Stimulated activated naive CD8-positive, alpha-beta T cell treated with anti-CD3 and anti-CD28 coated beads, Interleukin-15, Interleukin-2, amounts not matched to agents 100 U/mL and 50 U/mL, for 24 hours (primary cell): Measurements from ENCODE around the gene ACKR1.

Experiments used
- ATAC-seq: fragments of 150-1000 bp; cut with Tn5 transposase; one replicate; pipeline ENCODE4 v1.10.0; 2021
- DNase-seq: peaks from one replicate; pipeline ENCODE4 v3.0.0; 2021

ACKR1 gene

GRCh38 chr1:159187647-159188374 lies 16.9 kb upstream of the ACKR1 start:
- ATAC-seq: no peak
- DNase-seq: no peak

GRCh38 chr1:159188375-159188788 lies 16.3 kb upstream of the ACKR1 start:
- peak; percentile 13 for DNase-seq
- ATAC-seq: peak; percentile 57

- no peak for DNase-seq
- ATAC-seq: no peak
Measured at GRCh38 chr1:159190441-159190840, 14.2 kb upstream of the ACKR1 start.

DNA sequence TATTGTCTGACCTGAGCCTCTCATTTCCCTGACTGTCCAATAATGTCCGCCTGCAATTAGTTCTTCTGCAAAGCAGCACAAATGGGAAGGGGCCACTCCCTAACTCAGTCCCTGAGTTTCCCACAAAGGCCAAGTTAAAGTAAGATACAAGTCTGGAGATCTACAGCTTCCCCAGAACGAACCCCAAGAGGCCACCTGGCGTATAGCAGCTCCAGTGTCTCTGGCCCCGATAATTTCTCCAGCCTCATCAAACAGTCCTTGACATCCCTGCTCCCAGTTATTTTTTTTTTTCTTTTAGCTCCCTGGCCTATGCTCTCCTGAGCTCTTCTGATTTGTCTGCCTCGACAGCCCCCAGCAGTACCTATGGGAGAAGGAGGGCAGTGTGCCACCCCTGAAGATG lies 8.1 kb upstream of the ACKR1 start:
- ATAC-seq (no peak), DNase-seq (no peak)

- DNase-seq: peak; percentile 68
- ATAC-seq: peak; percentile 67
Measured at GRCh38 chr1:159197561-159198557, 6.8 kb upstream of the ACKR1 start.

- ATAC-seq (no peak), DNase-seq (no peak)
Measured at GRCh38 chr1:159199901-159200300, 4.8 kb upstream of the ACKR1 start.

- DNase-seq (no peak), ATAC-seq (no peak)
Measured at GRCh38 chr1:159200769-159201168, 3.9 kb upstream of the ACKR1 start.

DNA sequence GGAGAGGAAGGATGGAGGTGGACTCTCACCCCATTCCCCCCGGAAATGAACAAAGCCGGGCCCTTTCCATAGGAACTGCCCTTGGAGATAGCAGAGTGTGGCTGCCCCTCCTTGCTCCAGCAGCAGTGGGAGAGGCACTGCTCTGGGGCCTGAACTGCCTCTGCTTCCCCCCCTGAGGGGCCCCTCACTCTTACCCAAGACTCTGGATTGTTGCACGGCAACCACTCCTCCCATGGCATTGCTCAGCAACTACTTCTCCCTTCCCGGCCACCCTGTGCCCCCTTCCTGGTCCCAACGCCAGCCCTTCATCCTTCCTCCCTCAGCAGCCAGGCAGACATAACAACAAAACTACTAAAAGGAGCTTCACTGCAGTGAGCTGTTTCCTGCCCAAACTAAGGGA lies 3.0 kb upstream of the ACKR1 start:
- DNase-seq: no peak
- no peak for ATAC-seq

DNA sequence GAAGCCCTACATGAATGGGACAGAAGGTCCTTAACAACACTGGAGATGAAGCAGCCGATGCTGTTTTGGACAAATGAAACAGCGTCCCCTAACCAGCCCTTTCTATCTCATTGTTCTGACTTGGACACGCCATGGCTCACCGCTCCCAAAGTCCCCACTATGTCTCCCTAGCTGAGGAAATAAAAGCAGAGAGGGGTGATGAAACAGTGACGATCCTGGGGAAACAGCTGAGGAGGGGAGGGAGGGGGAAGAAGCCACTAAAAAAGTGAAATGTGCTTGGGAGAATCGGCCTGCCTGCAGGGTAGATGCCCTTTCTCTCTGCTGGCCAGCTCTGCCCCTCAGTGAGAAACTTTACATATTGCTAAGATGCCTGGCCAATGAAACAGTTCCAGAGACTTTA lies 1.1 kb upstream of the ACKR1 start:
- ATAC-seq: no peak
- no peak for DNase-seq

DNA sequence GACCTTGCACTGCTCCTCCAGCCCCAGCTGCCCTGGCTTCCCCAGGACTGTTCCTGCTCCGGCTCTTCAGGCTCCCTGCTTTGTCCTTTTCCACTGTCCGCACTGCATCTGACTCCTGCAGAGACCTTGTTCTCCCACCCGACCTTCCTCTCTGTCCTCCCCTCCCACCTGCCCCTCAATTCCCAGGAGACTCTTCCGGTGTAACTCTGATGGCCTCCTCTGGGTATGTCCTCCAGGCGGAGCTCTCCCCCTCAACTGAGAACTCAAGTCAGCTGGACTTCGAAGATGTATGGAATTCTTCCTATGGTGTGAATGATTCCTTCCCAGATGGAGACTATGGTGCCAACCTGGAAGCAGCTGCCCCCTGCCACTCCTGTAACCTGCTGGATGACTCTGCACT lies 550 bp downstream of the ACKR1 start:
- DNase-seq (no peak), ATAC-seq (no peak)

DNA sequence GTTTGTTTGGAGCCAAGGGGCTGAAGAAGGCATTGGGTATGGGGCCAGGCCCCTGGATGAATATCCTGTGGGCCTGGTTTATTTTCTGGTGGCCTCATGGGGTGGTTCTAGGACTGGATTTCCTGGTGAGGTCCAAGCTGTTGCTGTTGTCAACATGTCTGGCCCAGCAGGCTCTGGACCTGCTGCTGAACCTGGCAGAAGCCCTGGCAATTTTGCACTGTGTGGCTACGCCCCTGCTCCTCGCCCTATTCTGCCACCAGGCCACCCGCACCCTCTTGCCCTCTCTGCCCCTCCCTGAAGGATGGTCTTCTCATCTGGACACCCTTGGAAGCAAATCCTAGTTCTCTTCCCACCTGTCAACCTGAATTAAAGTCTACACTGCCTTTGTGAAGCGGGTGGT lies 1.4 kb downstream of the ACKR1 start:
- DNase-seq: no peak
- ATAC-seq: no peak

DNA sequence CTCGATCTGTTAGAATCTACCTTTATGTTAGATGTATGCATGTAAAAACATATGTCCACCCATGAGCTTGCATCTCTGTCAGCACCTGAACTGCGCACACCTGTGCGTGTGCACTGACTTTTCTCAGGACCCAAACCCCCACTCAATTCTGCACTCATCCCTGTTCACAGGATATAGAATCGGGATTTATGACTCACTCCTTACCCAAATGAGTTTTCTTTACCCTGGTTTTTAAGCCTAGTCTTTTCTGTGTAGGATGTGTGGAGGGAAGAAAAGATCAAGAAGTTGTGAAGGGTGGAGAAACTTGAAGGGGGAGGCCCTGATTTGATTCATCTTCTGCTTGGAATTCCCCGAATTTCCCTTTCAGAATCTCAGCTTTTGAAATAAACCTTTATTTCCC lies 2.4 kb downstream of the ACKR1 start:
- DNase-seq (no peak), ATAC-seq (no peak)

- no peak for DNase-seq
- ATAC-seq: no peak
Measured at GRCh38 chr1:159207774-159208173, 3.1 kb downstream of the ACKR1 start.

DNA sequence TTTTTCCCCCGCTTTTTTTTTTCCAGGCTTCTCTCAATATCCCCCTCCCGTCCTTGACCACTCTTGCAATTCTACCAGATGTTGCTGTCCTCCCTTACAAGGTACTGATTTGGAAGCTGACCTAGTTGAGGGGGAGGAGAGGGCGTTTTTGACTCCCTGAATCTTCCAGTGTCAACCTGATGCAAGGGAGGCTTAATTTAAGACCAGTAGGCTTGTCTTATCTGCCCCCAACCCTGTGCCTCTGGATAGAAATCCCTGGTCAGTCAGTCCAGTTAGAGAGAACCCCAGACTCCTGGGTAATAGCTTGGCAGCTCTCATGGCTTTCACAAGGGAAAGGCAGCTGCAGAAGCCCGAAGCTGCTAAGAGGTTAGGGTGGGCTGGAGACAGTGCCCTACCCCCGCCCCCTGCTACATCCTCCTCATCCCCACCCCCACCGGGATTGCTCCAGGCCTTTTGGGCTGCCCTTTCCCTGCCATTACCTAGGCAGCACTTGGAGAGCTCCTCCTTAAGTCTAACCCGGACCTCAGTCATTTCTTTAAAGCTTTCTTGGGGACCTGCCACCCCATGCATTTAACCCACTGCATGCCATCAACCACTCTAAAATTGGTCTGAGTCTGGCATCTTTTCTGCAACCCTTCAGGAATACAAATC lies 3.6 kb downstream of the ACKR1 start:
- DNase-seq (no peak), ATAC-seq (no peak)

DNA sequence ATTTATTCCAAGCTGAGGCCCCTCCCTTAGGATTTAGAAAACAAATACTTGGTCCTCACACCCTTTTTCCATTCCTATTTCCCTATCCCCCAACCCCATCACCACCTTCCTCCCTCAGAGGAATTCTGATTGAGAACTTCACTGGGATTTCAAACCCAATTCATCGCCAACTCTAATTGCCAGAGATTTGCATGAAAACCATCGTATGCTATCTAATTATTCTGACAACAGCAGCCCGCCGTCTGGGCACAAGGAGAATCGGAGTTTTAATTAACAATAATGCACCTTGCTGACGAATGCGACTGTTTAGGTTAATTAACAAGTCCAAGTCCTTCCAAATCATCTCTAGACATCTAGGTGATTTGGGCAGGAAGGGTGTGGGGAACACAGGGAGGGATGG lies 4.4 kb downstream of the ACKR1 start:
- ATAC-seq (no peak), DNase-seq (no peak)

DNA sequence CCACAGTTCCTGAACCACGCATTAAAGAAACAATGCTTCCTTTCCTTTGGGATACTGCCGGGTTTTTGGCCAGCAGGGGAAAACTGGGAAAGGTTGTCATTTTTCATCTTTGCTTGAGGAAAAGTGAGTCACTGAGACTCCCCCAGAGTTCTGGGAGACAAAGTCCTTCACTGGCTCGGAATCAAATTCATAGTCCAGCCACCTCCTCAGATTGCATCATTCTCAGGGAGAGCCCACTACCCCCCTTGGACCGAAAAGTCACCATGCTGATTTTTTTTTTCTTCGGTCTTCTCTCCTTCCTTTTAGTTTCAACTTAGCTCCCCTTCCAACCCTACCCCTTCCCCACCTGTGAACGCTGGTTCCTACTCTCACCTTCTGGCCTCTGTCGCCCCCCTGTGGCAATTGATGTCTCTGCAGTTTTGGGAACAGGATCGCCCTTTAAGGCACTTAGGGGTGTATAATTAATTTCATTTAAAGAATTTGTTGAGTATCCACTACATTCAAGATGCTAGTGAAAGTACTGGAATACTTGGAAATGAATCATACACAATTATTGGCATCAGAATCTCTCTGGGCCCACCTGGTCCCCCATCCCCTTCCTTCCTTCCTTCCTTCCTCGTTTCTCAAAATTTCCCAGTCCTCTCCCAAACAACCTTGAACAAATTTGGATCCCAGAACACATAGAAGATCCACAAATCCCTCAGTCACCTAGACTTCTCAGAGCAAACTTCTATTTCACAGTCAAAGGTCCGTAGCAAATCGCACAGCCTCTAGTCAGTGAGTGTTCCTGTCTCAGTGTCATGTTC lies 6.9 kb downstream of the ACKR1 start:
- DNase-seq: peak; percentile 72
- peak; percentile 41 for ATAC-seq

DNA sequence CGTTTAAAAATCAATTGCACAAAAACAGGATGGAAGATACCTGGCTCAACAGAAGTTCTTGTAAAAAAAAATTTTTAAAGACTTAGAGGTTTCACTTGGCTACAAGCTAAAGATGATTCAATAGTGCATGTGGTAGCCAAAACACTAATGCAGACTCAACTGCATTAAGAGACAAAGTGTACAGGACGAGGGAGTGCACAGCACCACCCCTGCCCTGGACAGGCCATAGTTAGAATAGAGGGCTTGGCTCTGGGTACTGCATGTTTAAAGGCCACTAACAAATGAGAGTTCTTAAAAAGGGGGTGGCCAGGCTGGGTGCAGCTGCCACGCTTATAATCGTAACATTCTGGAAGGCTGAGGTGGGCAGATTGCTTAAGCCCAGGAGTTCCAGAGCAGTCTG lies 7.9 kb downstream of the ACKR1 start:
- no peak for DNase-seq
- no peak for ATAC-seq

- ATAC-seq (peak; percentile 63), DNase-seq (peak; percentile 36)
Measured at GRCh38 chr1:159214149-159214760, 9.6 kb downstream of the ACKR1 start.

GRCh38 chr1:159218649-159219636 lies 14.3 kb downstream of the ACKR1 start:
- DNase-seq (no peak), ATAC-seq (no peak)
